Measurements from ENCODE around the gene MEF2D. TPM values are rescaled to one million over a fixed set of nuclear protein-coding genes. Genes with fewer than 3 reads are reported as not detected.
A peak's percentile ranks its signal among the peaks of the same experiment; 100 is the strongest.

Gene MEF2D
- total and polyA plus RNA-seq, 7 donors = 43.1 to 258 (median 126) TPM

DNA sequence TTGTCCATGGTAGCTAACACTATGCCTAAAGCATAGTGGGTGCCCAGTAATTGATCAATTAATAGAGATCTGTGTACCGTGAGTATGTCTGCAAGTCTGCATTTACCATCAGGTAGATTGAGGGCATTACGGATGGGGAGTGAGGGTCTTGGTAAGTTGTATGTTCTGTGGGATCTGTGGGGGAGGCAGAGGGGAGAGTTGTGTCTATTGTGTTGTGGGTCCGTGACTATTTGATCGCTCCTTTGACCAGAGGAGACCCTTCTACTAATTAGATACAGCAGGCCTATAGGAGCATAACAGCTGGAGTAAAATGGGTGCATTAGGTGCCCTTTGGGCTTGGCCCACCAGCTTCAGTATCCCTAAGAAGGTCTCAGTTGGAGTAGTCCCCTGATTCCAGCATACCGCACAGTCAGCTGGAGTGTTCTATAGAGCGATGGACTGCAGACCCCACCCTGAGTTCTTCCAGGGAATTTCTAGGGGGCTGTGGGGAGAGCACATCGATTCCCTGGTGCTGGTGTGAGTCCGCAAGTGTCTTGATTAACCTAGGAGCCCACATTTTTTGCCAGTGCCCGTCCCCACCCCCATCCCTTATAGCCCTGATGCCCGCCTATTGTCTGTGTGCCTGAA, 75.7 kb downstream of the MEF2D start:
- Histone ChIP-seq H3K9me3 (no peaks in the 10 kb centered on the region), H3K4me3 (no peak overlapping the region), H3K36me3 (ENCODE audit: insufficient read depth in 1 of 2, low read depth in 1 of 2) (no peaks in the 10 kb centered on the region), H3K4me1 (peaks cover 28% of the 10 kb centered on the region), H3K27me3 (ENCODE audit: insufficient read depth in 3 of 3, low read length in 2 of 3) (peaks cover 0 to 86% (median 36%) of the 10 kb centered on the region in 3 donors), H3K27ac (no peak overlapping the region)
- 75 to 83% (median 81%) methylated on average over 10 of the region's 10 CpGs for WGBS, 3 donors
- TF ChIP-seq, protein P1, sequence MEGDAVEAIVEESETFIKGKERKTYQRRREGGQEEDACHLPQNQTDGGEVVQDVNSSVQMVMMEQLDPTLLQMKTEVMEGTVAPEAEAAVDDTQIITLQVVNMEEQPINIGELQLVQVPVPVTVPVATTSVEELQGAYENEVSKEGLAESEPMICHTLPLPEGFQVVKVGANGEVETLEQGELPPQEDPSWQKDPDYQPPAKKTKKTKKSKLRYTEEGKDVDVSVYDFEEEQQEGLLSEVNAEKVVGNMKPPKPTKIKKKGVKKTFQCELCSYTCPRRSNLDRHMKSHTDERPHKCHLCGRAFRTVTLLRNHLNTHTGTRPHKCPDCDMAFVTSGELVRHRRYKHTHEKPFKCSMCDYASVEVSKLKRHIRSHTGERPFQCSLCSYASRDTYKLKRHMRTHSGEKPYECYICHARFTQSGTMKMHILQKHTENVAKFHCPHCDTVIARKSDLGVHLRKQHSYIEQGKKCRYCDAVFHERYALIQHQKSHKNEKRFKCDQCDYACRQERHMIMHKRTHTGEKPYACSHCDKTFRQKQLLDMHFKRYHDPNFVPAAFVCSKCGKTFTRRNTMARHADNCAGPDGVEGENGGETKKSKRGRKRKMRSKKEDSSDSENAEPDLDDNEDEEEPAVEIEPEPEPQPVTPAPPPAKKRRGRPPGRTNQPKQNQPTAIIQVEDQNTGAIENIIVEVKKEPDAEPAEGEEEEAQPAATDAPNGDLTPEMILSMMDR (IDR thresholded peaks at IDR 0.05) = no peak
- DNase-seq = no peak
- no peak for ATAC-seq
- intact Hi-C loops (cut with DNase I) = no loop called here

DNA sequence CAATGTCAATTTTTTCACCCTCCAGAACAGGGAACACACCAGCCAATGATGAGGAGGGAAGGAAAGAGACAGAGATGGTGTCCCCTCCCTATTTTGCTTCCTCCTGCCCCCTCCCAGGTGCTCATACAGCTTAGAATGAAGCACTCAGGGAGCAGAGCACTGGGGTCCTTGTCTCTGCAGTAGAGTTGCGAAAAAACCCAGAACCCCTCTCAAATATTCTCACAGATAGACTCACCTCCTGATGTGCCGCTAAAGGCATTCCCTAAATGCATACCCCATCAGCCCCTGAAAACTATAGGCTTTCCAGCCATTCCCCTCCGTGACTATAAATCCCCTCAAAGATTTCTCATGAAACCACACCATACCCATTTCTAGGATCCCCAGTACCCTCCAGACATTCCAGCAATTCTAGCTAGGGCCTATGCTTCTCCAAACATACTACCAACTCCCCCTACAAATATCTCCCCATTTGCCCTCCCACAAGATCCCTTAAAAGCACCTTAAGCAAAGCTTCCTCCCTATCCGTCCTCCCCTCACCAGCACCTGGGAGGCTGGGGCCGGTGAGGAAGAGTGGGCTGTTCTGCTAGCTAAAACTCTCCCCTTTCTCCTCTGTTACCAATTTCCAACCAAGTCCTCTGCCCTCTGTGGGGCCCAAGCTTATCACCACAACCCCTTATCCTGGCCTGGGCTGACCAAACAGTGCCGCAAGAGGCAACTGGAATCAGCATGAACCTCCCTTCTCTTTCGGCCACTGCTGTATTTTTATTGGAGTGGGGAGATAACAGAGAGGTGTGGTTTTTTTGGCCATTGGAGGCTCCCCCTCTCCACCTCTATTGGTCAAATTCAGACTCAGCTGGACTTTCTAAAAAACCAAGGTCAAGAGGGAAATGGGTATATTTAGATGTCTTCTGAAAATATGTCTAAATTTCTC, 76.9 kb downstream of the MEF2D start:
- TF ChIP-seq, protein P1 (IDR thresholded peaks at IDR 0.05) = no peak
- Histone ChIP-seq H3K27me3 (ENCODE audit: insufficient read depth in 3 of 3, low read length in 2 of 3) (peaks cover 4 to 86% (median 35%) of the 10 kb centered on the region in 3 donors), H3K27ac (no peak overlapping the region), H3K9me3 (no peaks in the 10 kb centered on the region), H3K4me1 (peaks cover 28% of the 10 kb centered on the region), H3K36me3 (ENCODE audit: insufficient read depth in 1 of 2, low read depth in 1 of 2) (no peaks in the 10 kb centered on the region), H3K4me3 (no peak overlapping the region)
- DNase-seq (no peak), ATAC-seq (no peak)
- 51 to 69% (median 62%) methylated on average over 7 of the region's 7 CpGs for WGBS, 3 donors
- intact Hi-C loops (cut with DNase I) = no loop called here

DNA sequence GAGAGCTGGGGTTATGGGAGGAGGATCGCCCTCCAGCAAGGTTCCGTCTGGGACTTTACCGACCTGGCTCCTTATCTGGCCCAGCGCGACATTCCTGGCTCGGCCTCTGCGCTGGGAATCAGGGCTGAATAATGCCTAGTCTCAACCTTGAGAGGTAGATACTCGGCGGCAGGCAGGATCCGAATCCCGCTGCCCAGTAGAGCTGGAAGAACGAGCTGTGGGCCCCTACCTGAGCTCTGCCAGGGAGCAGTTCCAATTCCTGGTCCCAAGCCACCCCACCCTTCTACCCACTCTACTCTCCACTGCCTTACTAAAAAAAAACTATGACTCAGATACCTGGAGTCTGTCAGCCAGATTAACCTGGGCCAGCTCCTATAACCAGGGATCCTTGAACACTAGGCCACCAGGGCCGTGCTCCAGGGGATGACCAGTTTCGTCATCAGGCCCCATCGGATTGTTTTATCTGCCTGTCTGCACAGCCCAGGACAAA, 77.9 kb downstream of the MEF2D start:
- H3K4me1 ChIP-seq = peaks cover 28% of the 10 kb centered on the region
- no peak for DNase-seq
- intact Hi-C loops (cut with DNase I) = no loop called here
- peaks cover 8 to 88% (median 36%) of the 10 kb centered on the region in 3 donors for H3K27me3 ChIP-seq (ENCODE audit: insufficient read depth in 3 of 3, low read length in 2 of 3)
- no peak overlapping the region for H3K27ac ChIP-seq
- no peak overlapping the region for H3K4me3 ChIP-seq
- no peaks in the 10 kb centered on the region for H3K36me3 ChIP-seq (ENCODE audit: insufficient read depth in 1 of 2, low read depth in 1 of 2)
- WGBS, 3 donors = 30 to 42% (median 32%) methylated on average over 15 of the region's 15 CpGs
- TF ChIP-seq, protein P1 (IDR thresholded peaks at IDR 0.05) = no peak
- H3K9me3 ChIP-seq = no peaks in the 10 kb centered on the region
- peak; percentile 30 to 68 (median 43) for ATAC-seq

DNA sequence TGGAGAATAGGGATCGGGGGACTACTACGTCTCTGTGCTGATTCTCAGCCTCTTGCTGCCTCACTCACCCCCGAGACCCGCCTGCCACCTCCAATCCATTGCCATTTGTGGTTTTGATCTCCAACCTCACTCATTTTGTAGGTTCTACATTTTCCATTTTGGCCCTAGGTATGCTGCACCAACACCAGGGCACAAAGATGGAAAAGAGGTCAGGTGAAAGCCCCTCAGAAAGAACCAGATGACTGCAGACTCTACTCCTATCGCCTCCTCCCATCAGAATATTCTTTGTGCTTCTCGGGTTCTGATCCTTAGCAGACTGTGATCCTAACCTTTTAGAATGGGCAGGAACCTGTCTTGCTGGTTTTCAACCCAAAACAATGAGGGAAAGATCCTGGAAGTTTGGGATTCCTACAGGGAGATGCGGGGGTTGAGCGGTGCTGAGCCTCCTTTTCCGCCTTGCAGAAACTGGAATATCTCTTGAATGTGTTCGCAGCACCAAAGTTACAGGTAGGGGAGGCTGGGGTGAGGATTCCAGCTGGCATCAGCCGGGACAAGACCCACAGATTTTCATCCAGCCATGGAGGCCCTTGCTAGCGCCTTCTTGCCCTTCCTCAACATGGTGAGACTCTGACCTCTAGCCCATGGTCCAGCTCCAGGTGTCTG, 78.5 kb downstream of the MEF2D start:
- Histone ChIP-seq H3K4me1 (peaks cover 28% of the 10 kb centered on the region), H3K4me3 (peak overlapping the region; percentile 58), H3K36me3 (ENCODE audit: insufficient read depth in 1 of 2, low read depth in 1 of 2) (no peaks in the 10 kb centered on the region), H3K9me3 (no peaks in the 10 kb centered on the region), H3K27ac (no peak overlapping the region), H3K27me3 (ENCODE audit: insufficient read depth in 3 of 3, low read length in 2 of 3) (peaks cover 8 to 93% (median 37%) of the 10 kb centered on the region in 3 donors)
- DNase-seq (no peak), ATAC-seq (peak in 1 of 4 donors; percentile 10)
- TF ChIP-seq, protein P1 (IDR thresholded peaks at IDR 0.05) = no peak
- intact Hi-C loops (cut with DNase I) = no loop called here
- WGBS, 3 donors = 17 to 25% (median 20%) methylated on average over 12 of the region's 12 CpGs

All from psoas muscle (tissue), 8 donors.